PFSK-1 (cell line): ENCODE measurements around the gene OR52M1.

Experiments used
- FOXP2 ChIP-seq: optimal IDR thresholded peaks from 2 replicates; pipeline ENCODE3; 2011; ENCODE audit warnings: borderline replicate concordance, control low read depth, inconsistent platforms; ENCODE audit not compliant: insufficient read depth; ENCODE audit errors: extremely low read length, extremely low read depth
- POLR2AphosphoS5 ChIP-seq: IDR thresholded peaks from 2 replicates; pipeline ENCODE4 v1.6.1; 2012; ENCODE audit warnings: low read depth, mild to moderate bottlenecking, control low read depth, low read length, moderate library complexity
- REST ChIP-seq, 2 experiments: IDR thresholded peaks; 2 replicates each; pipeline versions ENCODE4 v1.6.1 to v1.8.0; 2011 to 2012; ENCODE audit warnings: low read depth in 2 of 2, low read length in 2 of 2, control low read depth in 1 of 2, inconsistent platforms in 1 of 2, mild to moderate bottlenecking in 1 of 2, moderate library complexity in 1 of 2; ENCODE audit not compliant: insufficient read depth in 1 of 2
- SIN3A ChIP-seq: IDR thresholded peaks from 2 replicates; pipeline ENCODE4 v1.6.1; 2012; ENCODE audit warnings: mild to moderate bottlenecking, low read length, moderate library complexity, borderline replicate concordance; ENCODE audit not compliant: insufficient read depth
- TAF1 ChIP-seq: IDR thresholded peaks from 2 replicates; pipeline ENCODE4 v1.6.1; 2012; ENCODE audit warnings: low read length, control low read depth, borderline replicate concordance; ENCODE audit not compliant: insufficient read depth

GRCh38 chr11:4527926-4528325 is 17.1 kb upstream of the OR52M1 start:
- TF ChIP-seq SIN3A (no peak), REST (IDR thresholded peaks at IDR 0.05; ENCODE audit: insufficient read depth in 1 of 2, low read depth in 2 of 2, low read length in 2 of 2) (no peak), POLR2AphosphoS5 (no peak), TAF1 (no peak), FOXP2 (no peak)
